ENCODE results near the gene IMMP2L.

DNA sequence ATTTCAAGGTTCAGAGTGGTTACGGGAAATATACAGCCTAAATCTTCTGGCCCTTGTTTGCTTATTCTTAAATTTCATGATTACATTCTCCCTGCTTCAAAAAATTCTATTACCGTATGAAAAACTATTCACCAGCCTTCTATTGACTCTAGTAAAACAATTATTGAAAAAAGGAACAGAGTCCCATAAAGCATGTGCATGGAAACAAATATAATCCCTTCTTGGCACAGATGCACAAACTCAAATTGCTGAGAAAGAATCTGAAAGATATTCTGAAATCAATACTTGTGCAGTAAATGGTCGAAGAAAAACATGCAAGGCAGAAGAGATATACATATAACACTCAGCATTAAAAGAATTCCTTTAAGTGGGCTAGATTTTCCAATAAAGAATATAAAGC is 387.8 kb downstream of the IMMP2L start:
- TF ChIP-seq, protein P1, sequence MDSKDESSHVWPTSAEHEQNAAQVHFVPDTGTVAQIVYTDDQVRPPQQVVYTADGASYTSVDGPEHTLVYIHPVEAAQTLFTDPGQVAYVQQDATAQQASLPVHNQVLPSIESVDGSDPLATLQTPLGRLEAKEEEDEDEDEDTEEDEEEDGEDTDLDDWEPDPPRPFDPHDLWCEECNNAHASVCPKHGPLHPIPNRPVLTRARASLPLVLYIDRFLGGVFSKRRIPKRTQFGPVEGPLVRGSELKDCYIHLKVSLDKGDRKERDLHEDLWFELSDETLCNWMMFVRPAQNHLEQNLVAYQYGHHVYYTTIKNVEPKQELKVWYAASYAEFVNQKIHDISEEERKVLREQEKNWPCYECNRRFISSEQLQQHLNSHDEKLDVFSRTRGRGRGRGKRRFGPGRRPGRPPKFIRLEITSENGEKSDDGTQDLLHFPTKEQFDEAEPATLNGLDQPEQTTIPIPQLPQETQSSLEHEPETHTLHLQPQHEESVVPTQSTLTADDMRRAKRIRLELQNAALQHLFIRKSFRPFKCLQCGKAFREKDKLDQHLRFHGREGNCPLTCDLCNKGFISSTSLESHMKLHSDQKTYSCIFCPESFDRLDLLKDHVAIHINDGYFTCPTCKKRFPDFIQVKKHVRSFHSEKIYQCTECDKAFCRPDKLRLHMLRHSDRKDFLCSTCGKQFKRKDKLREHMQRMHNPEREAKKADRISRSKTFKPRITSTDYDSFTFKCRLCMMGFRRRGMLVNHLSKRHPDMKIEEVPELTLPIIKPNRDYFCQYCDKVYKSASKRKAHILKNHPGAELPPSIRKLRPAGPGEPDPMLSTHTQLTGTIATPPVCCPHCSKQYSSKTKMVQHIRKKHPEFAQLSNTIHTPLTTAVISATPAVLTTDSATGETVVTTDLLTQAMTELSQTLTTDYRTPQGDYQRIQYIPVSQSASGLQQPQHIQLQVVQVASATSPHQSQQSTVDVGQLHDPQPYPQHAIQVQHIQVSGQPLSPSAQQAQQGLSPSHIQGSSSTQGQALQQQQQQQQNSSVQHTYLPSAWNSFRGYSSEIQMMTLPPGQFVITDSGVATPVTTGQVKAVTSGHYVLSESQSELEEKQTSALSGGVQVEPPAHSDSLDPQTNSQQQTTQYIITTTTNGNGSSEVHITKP (CRISPR knock-in tag; IDR thresholded peaks at IDR 0.05; ENCODE audit: low read depth): no peak
- TF ChIP-seq ZSCAN30 (CRISPR knock-in tag; IDR thresholded peaks at IDR 0.05) (no peak), ASH2L (IDR thresholded peaks at IDR 0.05; ENCODE audit: insufficient read length, low read depth, low read length) (no peak), CREM (IDR thresholded peaks at IDR 0.05) (no peak), CREM (CRISPR knock-in tag; IDR thresholded peaks at IDR 0.05) (no peak)
- TF ChIP-seq, protein P2, sequence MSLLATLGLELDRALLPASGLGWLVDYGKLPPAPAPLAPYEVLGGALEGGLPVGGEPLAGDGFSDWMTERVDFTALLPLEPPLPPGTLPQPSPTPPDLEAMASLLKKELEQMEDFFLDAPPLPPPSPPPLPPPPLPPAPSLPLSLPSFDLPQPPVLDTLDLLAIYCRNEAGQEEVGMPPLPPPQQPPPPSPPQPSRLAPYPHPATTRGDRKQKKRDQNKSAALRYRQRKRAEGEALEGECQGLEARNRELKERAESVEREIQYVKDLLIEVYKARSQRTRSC (CRISPR knock-in tag; IDR thresholded peaks at IDR 0.05; ENCODE audit: low read depth): no peak

Data from HepG2 (cell line).